PC-9 (cell line): ENCODE data around the gene GPR4. TPM values are rescaled to one million over a fixed set of nuclear protein-coding genes. Genes with fewer than 3 reads are reported as not detected.

Experiments used
- BruUV-seq: library from RNA; stranded (reverse); fragments of 400-500 nt; replicated peaks from 2 replicates; lab custom pipeline; 2021; lab: Mats Ljungman, UMichigan
- CTCF ChIA-PET: fragments of 300-600 bp; sonication (Branson Sonifier 250); formaldehyde crosslinking; loops from one replicate; lab custom pipeline; 2022; ENCODE audit warnings: antibody characterized with exemption; lab: Charles Lee
- POLR2A ChIA-PET: fragments of 300-600 bp; sonication (Branson Sonifier 250); formaldehyde crosslinking; loops from one replicate; lab custom pipeline; 2022; ENCODE audit warnings: antibody characterized with exemption; ENCODE audit not compliant: unreplicated experiment; lab: Charles Lee
- DNase-seq, 2 experiments: peaks; one replicate each; pipeline versions ENCODE4 v3.0.0 to v3.0.0-alpha.2; 2015 to 2022; ENCODE audit warnings: mixed read lengths in 1 of 2
- H2AFZ ChIP-seq: fragments of 200-600 bp; sonication (generic); 2 replicates; pipeline ENCODE4 v1.8.1; 2017; ENCODE audit warnings: antibody characterized with exemption
- H3F3A ChIP-seq: fragments of 200-600 bp; sonication (generic); 2 replicates; pipeline ENCODE4 v1.8.1; 2017; ENCODE audit warnings: antibody characterized with exemption, mild to moderate bottlenecking, low read depth; ENCODE audit not compliant: insufficient read depth
- H3K27ac ChIP-seq: fragments of 200-600 bp; sonication (generic); 2 replicates; pipeline ENCODE4 v1.6.1; 2016; ENCODE audit warnings: mixed run types
- H3K27me3 ChIP-seq: fragments of 200-600 bp; sonication (generic); 2 replicates; pipeline ENCODE4 v1.6.1; 2016; ENCODE audit warnings: low read depth, mixed run types; ENCODE audit not compliant: insufficient read depth
- H3K36me3 ChIP-seq: fragments of 200-600 bp; sonication (generic); 2 replicates; pipeline ENCODE4 v1.6.1; 2016; ENCODE audit warnings: low read depth, mixed run types
- H3K4me1 ChIP-seq: fragments of 200-600 bp; sonication (generic); replicated peaks from 2 replicates; pipeline ENCODE4 v1.6.1; 2016; ENCODE audit warnings: mixed run types; ENCODE audit not compliant: insufficient read depth
- H3K4me2 ChIP-seq: fragments of 200-600 bp; sonication (generic); 2 replicates; pipeline ENCODE4 v1.6.1; 2017; ENCODE audit warnings: mixed run types
- H3K4me3 ChIP-seq: fragments of 200-600 bp; sonication (generic); 2 replicates; pipeline ENCODE4 v1.6.1; 2016; ENCODE audit warnings: mixed run types
- H3K79me2 ChIP-seq: fragments of 200-600 bp; sonication (generic); 2 replicates; pipeline ENCODE4 v1.6.1; 2017; ENCODE audit warnings: low read depth, mixed run types
- H3K9me2 ChIP-seq: fragments of 200-600 bp; sonication (generic); 2 replicates; pipeline ENCODE4 v1.8.1; 2017; ENCODE audit warnings: mild to moderate bottlenecking; ENCODE audit not compliant: insufficient read depth
- H3K9me3 ChIP-seq: fragments of 200-600 bp; sonication (generic); 2 replicates; pipeline ENCODE4 v1.8.1; 2016; ENCODE audit warnings: low read depth; ENCODE audit not compliant: insufficient read depth
- H4K20me1 ChIP-seq: fragments of 200-600 bp; sonication (generic); 2 replicates; pipeline ENCODE4 v1.8.1; 2017; ENCODE audit not compliant: insufficient read depth
- CTCF ChIP-seq: fragments of 200-600 bp; sonication (generic); conservative IDR thresholded peaks from 2 replicates; pipeline ENCODE4 v1.6.1; 2017; ENCODE audit warnings: mixed run types, antibody characterized with exemption, mild to moderate bottlenecking, moderate library complexity
- EZH2 ChIP-seq: fragments of 200-600 bp; sonication (generic); IDR thresholded peaks from 2 replicates; pipeline ENCODE4 v1.8.0; 2017; ENCODE audit warnings: antibody characterized with exemption, low read depth
- intact Hi-C: fragments of 100-400 bp; cut with micrococcal nuclease; formaldehyde crosslinking; loops from one replicate; pipeline ENCODE4 v1.10.0; 2022; ENCODE audit not compliant: unreplicated experiment
- total RNA-seq: library from RNA; stranded (reverse); gene quantifications from 2 replicates; pipeline ENCODE4 v1.2.3, GENCODE V29; 2021

The GPR4 gene
- total RNA-seq, 1 experiment from 2014 or later, result not detected

GRCh38 chr19:45587873-45588272, 14.1 kb downstream of the GPR4 start:
- 0 out of 2 replicates have a peak, but pooled peaks cover 2% of the 10 kb centered on the region for H3K36me3 ChIP-seq
- H3K9me2 ChIP-seq, result no peaks in the 10 kb centered on the region
- intact Hi-C loops, result no loop called here
- H3K4me1 ChIP-seq, result peaks cover 12% of the 10 kb centered on the region
- CTCF ChIA-PET, result no interaction called here
- H3K27me3 ChIP-seq, result no peaks in the 10 kb centered on the region
- H3F3A ChIP-seq, result peaks cover 15% of the 10 kb centered on the region; the same call in 1 of the 2 replicates
- H3K9me3 ChIP-seq, result no peaks in the 10 kb centered on the region
- peak in 1 of 2 experiments; percentile 26 for DNase-seq
- H4K20me1 ChIP-seq, result no peaks in the 10 kb centered on the region
- no peak overlapping the region for H3K4me3 ChIP-seq
- H3K4me2 ChIP-seq, result no peak overlapping the region
- POLR2A ChIA-PET, result no interaction called here
- no peak overlapping the region for H2AFZ ChIP-seq
- H3K27ac ChIP-seq, result no peak overlapping the region
- TF ChIP-seq CTCF (no peak), EZH2 (no peak)
- peaks cover 12% of the 10 kb centered on the region for H3K79me2 ChIP-seq
- no TSS peak for BruUV-seq

GRCh38 chr19:45585158-45585577, 16.8 kb downstream of the GPR4 start:
- no peaks in the 10 kb centered on the region for H3K27me3 ChIP-seq
- POLR2A ChIA-PET, result no interaction called here
- H3K79me2 ChIP-seq, result peaks cover 32% of the 10 kb centered on the region
- 0 out of 2 replicates have a peak, but pooled peaks cover 5% of the 10 kb centered on the region for H3K36me3 ChIP-seq
- no peaks in the 10 kb centered on the region for H3K9me2 ChIP-seq
- no TSS peak for BruUV-seq
- intact Hi-C loops, result loop anchor here (2.0 kb wide), 2 partner anchors 58 to 108 kb away; partner anchors contain the start of gene QPCTL
- DNase-seq, result no peak
- H3K4me1 ChIP-seq, result peaks cover 16% of the 10 kb centered on the region
- H3K27ac ChIP-seq, result peak overlapping the region; percentile 72
- H3K4me2 ChIP-seq, result peak overlapping the region; percentile 76
- H2AFZ ChIP-seq, result peak overlapping the region; percentile 75
- no peak for TF ChIP-seq EZH2
- TF ChIP-seq CTCF, result no peak
- peaks cover 15% of the 10 kb centered on the region; the same call in 1 of the 2 replicates for H3F3A ChIP-seq
- H3K9me3 ChIP-seq, result no peaks in the 10 kb centered on the region
- peak overlapping the region; percentile 87 for H3K4me3 ChIP-seq
- CTCF ChIA-PET, result interaction anchor here (0.6 kb wide), 1 partner anchor 269 kb away, joined by 3 read pairs; no protein-coding TSS in a partner anchor
- H4K20me1 ChIP-seq, result no peaks in the 10 kb centered on the region

GRCh38 chr19:45584332-45585157, 17.5 kb downstream of the GPR4 start, which contains the start of gene OPA3:
OPA3 (minus strand) TSS chr19:45584802; CDS start chr19:45584764, 38 bp downstream.
- CTCF ChIA-PET, result interaction anchor here (0.6 to 1.0 kb wide), 2 partner anchors 57 to 99 kb away, joined by 3 to 5 read pairs; no protein-coding TSS in a partner anchor
- Histone ChIP-seq H3K79me2 (peaks cover 35% of the 10 kb centered on the region), H3F3A (peaks cover 15% of the 10 kb centered on the region; the same call in 1 of the 2 replicates), H3K9me2 (no peaks in the 10 kb centered on the region), H4K20me1 (no peaks in the 10 kb centered on the region), H2AFZ (peak within 1 kb of the TSS; percentile 88), H3K4me2 (peak within 1 kb of the TSS; percentile 78), H3K36me3 (0 out of 2 replicates have a peak, but pooled peaks cover 5% of the 10 kb centered on the region), H3K9me3 (no peaks in the 10 kb centered on the region), H3K4me3 (peak within 1 kb of the TSS; percentile 87), H3K4me1 (peaks cover 16% of the 10 kb centered on the region), H3K27me3 (no peaks in the 10 kb centered on the region), H3K27ac (peak within 1 kb of the TSS; percentile 80)
- DNase-seq, result peak; percentile 97 to 99
- intact Hi-C loops, result loop anchor here (1.0 to 5.0 kb wide), 5 partner anchors 36 to 108 kb away; partner anchors contain the start of gene QPCTL
- TSS peak; percentile 96 for BruUV-seq
- TF ChIP-seq EZH2 (no peak), CTCF (peak; percentile 41; the same call in 1 of the 2 replicates)
- POLR2A ChIA-PET, result interaction anchor here (0.6 to 0.8 kb wide), 7 partner anchors 10 to 1310 kb away, joined by 3 to 12 read pairs (median 6); no protein-coding TSS in a partner anchor
